Esophagus squamous epithelium (tissue), 4 donors: ENCODE measurements around the gene LRP1B.

Experiments
- POLR2A ChIP-seq, 4 donors: fragments of 450-650 bp; IDR thresholded peaks; one replicate each; pipeline ENCODE4 v1.6.1; 2017; ENCODE audit warnings: antibody characterized with exemption in 4 of 4, mild to moderate bottlenecking in 4 of 4, moderate library complexity in 3 of 4
- TF ChIP-seq, protein P1 (sequence below), 6 experiments: fragments of 450-650 bp in 4 of 6; fragments of 200-600 bp in 2 of 6; sonication (generic) in 2 of 6; IDR thresholded peaks; one replicate each; pipeline ENCODE4 v1.5.1; 2016 to 2019; ENCODE audit warnings: antibody characterized with exemption in 6 of 6, mild to moderate bottlenecking in 4 of 6, moderate library complexity in 4 of 6

- TF ChIP-seq POLR2A (IDR thresholded peaks at IDR 0.05) = no peak
- TF ChIP-seq, protein P1, sequence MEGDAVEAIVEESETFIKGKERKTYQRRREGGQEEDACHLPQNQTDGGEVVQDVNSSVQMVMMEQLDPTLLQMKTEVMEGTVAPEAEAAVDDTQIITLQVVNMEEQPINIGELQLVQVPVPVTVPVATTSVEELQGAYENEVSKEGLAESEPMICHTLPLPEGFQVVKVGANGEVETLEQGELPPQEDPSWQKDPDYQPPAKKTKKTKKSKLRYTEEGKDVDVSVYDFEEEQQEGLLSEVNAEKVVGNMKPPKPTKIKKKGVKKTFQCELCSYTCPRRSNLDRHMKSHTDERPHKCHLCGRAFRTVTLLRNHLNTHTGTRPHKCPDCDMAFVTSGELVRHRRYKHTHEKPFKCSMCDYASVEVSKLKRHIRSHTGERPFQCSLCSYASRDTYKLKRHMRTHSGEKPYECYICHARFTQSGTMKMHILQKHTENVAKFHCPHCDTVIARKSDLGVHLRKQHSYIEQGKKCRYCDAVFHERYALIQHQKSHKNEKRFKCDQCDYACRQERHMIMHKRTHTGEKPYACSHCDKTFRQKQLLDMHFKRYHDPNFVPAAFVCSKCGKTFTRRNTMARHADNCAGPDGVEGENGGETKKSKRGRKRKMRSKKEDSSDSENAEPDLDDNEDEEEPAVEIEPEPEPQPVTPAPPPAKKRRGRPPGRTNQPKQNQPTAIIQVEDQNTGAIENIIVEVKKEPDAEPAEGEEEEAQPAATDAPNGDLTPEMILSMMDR (IDR thresholded peaks at IDR 0.05) = no peak
These were observed 888.8 kb downstream of the LRP1B start for GRCh38 chr2:141242008-141242407.
